GM18505 (cell line): ENCODE results near the gene HDLBP.

Source experiments
- ATAC-seq: cut with Tn5 transposase; IDR thresholded peaks from one replicate; pipeline ENCODE4 v1.9.1; 2021; ENCODE audit not compliant: unreplicated experiment
- POLR2A ChIP-seq: IDR thresholded peaks from 4 replicates; pipeline ENCODE4 v1.6.1; 2011; ENCODE audit warnings: borderline replicate concordance; ENCODE audit not compliant: insufficient read depth, insufficient read length; ENCODE audit errors: extremely low read depth

HDLBP gene

DNA sequence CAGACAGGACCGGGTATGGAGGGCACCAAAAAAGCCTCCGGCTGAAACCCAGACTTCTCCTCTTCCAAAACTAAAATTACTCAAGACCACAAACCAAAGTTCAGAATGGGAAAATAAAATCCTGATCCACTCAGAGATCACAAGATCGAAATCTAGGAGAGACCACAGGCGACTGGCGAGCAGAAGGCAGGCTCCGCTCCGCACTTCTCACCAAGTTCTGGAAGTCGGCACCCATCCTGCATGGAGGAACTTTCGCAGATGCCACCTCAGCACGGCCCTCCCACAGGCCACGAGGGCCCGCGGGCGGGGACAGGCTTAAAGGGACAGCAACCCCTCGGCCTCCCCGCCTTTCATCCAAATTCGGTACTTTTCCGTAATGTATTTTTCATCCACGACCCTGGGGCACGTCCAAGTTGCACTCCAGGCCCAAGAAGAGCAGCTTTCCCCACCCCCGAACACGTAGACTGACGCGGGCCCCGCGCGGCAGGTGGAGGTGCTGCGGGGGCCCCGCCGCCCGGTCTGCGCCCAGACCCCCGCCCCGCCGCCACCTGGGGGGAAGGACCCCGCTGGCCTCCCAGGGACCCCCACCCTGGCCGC lies 43.7 kb downstream of the HDLBP start:
- peak; percentile 38 for TF ChIP-seq POLR2A
- peak; percentile 46 for ATAC-seq

DNA sequence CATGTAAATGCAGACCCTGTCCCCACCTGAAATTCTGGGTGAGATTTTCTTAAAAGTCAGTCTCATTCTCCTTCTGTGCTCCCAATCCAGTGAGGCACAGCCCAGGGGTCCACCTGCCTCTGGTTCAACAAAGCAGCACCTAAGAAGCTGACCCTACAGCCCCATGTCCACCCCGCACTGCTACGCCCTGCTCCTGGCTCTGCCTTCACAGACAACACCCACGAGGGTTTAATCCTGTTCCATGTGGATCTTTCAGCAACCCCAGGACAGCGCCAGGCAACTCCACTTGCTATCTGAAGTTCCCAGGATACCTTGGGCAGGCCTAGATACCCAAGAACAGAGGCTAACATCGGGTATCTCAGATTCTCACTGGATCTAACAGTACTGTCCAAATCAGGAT lies 44.9 kb downstream of the HDLBP start:
- no peak for ATAC-seq
- TF ChIP-seq POLR2A: no peak

DNA sequence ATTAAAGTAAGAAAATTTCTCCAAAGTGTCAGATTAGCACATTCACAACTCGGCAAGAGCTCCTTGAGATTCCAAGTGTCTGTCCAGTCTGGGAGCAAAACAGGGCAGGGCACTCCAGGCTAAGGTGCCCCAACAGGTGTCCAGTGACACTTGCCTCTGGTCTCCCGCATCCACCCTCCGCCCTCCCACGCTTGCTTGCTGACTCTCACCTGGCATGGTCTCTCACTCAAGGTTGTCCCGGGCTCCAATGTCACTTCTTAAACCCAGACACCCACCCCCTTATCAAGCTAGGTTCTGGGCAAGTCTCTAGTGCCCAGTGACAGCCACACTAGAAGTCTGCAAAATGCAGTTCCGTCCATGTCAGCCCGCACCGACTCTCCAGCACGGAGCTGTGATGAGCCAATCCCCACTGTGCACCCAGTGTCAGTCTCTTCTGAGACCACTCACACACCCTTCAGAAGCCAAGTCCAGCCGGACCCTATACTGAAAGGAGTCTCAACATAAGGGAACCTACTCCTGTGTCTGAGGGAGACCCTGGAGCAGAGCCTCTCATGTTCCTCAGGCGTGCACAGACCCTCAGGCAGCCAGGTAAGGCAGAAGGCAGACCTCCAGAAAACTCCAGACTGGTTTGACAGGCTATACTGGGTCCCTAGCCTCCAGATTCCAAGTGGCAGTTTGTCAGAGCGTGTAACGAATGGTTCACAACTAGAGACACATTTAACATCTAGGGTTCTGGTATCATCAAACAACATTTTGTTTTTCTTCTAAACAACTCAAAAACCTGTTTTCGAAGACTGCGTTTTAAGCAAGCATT lies 45.6 kb downstream of the HDLBP start:
- ATAC-seq: no peak
- no peak for TF ChIP-seq POLR2A

DNA sequence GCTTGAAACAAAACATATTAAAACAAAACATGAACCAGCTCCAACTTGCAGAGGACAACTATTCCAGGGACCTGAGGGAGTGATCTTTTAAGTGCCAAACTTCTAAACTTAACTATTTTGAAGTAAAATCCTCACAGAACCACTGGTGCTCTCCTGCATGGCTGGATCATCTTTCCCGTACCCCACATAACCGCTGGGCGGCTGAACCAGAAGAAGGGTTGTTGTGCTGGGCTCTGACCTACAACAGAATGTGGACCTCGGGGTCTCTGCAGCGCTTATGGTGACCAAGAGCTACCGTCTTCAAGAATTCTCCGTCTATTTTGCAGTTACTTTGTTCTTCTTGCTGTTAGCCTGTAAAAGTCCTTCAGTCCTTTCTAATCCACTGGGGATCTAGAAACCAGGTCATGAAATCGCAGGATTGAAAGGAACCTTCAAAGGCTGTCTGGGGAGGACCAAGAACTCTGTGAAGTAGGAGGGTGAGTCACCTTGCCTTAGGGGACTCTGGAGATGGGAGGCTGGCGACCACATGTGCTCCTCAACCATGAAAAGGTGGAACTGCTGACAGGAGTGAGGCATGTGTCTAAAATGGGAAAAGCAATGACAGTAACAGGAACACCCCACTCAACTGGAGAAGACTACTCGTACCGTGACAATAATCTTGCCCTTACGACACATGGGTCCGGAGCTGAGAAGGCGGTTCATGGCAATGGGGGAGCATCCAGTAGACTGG lies 46.6 kb downstream of the HDLBP start:
- ATAC-seq: no peak
- no peak for TF ChIP-seq POLR2A

DNA sequence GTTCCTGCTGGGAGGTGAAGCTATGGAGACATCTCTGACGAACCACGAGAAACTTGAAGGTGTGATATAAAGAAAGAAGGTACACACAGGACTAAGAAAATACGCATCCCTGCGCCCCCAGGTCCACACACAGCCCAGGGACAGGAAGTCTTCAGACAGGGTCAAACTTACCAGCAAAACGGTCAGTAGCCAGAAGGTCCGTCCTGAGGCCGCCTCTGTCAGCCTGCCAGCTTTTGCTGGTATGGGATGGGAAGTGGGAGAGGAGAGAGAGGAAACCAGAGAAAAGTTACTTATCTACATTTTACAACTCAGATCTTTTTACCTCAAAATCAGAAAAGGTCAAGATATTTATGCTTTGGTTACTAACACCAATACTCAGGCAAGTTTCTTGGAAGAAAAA lies 47.2 kb downstream of the HDLBP start:
- TF ChIP-seq POLR2A: no peak

DNA sequence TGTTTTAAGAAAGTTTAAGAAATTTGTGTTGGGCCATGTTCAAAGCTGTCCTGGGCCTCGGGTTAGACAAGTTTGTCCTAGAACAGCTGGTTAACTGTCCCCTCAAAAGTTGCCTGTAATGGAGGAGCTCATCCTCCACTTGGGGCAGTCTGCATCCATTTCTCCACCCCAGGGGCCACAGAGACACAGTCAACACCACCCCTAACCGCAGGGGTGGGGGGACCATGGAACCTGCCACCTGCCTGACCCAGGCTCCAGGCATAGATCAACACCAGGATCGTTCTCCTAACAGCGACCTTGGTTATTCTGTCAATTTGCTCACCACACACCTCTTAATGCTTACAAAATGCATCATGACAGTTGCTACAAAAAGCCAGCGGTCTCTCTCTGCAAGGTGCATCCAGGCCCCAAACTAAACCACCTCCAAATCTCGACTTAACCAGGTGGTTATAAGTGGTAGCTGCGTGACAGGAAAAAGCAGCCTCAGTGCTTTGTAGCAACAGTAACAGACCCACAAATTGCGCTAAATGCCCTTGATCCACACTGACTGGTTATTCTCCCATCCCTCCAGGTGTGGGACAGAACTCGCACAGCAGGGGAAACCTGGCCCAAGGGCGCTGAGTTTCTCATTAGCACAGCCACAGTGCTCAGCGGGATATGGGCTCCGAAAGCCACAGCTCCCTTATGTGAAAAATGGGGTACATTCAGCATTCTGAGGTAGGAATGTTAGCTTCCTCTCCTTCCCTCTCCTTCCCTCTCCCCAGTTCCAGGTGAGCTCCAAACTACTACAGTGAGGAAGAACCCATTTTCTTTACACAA lies 48.0 kb downstream of the HDLBP start:
- ATAC-seq: no peak
- TF ChIP-seq POLR2A: no peak

More for the DNA sequence above, 47.2 kb downstream of the HDLBP start:
- ATAC-seq: no peak

DNA sequence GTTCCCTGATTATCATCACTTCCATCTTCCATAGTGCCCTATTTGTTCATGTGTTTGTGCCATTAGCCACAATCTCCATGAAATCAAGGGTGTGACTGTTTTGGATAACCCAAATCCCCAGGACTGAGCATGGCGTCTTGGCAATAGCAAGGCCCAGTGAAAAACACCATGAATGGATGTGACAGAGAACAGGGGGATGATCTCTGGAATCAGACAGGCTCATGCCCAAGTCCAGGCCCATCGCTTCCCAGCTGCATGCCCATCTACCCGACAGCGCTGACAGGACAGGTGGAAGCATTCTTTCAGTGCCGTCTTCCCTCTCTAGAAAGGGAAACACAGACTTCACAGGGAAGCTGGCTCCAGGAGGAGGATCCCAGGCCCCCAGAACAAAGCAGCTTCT lies 50.0 kb downstream of the HDLBP start:
- ATAC-seq: no peak
- no peak for TF ChIP-seq POLR2A

DNA sequence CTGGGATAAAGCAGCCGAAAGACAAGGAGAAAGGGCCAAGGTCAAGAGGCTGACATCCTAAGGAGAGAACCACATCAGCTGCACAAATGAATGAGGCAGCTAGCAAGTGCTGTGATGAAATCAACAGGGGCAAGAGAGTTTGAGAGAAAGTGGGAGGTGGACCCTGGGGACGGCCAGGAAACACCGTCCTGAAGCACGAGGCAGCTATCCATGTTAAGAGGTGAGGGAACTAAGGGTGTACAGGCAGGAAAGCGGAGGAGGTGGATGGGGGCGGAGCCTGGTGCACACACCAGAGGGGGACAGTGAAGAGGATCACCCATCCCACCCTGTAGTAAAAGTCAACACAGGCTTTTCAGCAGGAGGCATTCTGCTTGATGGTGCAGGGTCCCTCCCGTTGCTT lies 52.4 kb downstream of the HDLBP start:
- TF ChIP-seq POLR2A: no peak
- ATAC-seq: no peak

DNA sequence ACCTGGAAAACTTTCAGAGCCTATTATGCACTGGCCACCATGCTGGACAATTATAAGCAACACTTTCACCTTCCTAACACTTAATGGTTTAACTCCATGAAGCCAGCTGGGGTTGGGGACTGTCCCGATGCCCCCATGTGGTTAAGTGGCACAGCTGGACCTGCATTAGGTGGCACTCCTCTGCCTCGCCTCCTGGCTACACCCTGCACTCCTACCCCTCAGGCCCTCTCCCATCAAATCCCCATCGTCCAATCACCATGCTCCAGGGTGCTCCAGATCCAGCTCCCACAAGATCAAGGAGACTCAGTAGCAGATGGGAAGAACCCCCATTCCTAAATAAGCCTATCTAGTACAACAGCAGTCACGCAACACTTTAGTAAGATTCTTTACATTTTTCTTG lies 53.8 kb downstream of the HDLBP start:
- ATAC-seq: no peak
- TF ChIP-seq POLR2A: no peak

DNA sequence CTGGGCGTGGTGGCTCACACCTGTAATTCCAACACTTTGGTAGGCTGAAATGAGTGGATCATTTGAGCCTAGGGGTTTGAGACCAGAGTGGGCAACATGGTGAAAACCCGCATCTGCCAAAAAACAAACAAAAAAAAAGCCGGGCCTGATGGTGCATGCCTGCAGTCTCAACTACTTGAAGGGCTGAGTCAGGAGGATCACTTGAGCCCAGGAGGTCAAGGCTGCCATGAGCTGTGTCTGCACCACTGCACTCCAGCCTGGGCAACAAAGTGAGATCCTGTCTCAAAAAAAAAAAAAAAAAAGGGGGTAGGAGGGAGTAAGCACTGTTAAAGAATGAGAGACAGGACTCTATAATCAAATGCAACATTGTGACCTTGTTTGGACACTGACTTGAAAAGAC lies 54.6 kb downstream of the HDLBP start:
- ATAC-seq: no peak
- TF ChIP-seq POLR2A: no peak

DNA sequence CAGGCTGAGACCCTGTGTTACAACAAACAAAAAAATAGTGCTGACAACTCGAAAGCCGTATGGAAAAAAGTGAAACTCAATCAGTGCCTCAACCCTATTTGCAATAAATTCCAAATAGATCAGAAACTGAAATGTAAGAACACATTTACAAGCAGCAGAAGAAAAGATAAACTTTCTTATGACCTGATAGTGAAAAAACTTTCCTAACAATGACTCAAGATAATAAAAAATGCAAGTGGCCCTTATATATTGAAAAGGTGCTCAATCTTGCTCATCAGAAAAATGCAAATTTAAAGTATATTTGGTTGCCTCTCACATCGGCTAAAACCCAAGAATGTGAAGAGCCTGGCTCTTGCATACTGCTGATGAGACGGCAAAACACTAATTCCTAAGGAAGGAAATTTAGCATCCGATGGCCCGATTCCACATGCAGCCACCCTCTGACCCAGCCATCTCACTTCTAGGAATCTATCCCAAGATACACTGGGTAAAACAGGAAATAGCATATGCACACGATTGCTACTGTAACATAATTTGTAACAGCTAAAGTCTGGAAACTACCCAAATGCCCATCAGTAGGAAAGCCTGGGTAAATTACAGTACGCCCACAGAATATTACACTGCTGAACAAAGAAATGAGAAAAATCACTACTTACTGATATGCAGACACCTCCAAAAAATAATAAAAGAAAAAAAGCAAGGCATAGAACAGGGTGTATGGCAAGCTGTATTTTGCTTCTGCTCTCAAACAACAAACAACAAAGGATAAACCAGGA lies 56.8 kb downstream of the HDLBP start:
- no peak for TF ChIP-seq POLR2A
- ATAC-seq: no peak

DNA sequence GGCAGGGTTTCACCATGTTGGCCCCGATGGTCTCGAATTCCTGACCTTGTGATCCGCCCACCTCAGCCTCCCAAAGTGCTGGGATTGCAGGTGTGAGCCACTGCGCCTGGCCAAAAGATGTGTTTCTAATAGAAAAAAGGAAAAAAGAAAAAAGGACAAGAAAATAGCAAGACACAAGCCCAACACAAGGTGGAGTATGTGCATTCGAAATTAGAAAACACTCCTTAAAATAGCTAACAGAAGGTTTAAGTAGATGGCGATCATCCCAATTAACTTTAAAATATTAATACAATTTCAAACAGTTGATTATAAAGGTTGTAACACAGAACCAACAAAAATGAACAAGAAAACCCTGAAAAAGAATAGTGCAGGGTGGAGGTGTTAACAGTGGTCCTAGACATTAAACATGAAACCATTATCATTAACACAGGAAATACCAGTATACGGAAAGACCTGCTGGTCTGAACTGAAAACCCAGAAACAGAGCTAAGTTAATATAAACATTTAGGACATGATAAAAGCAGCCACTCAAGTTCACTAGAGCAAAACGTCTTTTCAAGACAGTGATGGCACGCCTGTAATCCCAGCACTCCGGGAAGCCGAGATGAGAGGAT lies 57.9 kb downstream of the HDLBP start:
- no peak for ATAC-seq
- TF ChIP-seq POLR2A: no peak
